ENCODE measurements around the gene PCIF1.
"Not testable (repeated sequence)": the region's sequence is repeated elsewhere in the genome, so short reads cannot be mapped to it uniquely, and the experiment has no call there.

The PCIF1 gene

GRCh38 chr20:45934586-45935415 lies at the start of gene PCIF1:
TSS of gene PCIF1 (plus strand) at chr20:45934683. CDS start at chr20:45939000, 4,317 bp downstream.
- peak; percentile 95 to 97 for DNase-seq

GRCh38 chr20:45886590-45887345 lies 47.7 kb upstream of the PCIF1 start:
- no peak for DNase-seq

DNA sequence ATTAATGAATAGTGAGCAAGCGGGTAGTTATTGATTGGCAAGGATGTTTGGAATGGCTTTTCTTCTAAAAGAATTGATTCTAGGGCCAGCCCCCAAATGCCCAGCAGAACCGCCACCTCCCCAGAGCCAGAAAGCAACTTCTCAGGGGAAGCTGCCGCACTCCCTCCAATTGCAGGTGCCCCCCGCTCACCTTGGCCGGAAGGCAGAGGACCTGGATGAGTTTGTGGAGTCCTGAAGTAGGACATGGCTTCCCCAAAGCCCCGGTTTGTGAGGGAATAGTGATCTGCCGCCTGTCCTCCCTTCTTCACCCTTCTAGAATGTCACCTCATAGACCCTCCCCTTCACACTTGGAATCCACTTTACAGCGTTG lies 47.2 kb upstream of the PCIF1 start, which contains the start of gene SPATA25:
Gene SPATA25 (minus strand): TSS at position 277 of the 370 bp plus-strand sequence. CDS start 32 bp downstream, at position 245.
- DNase-seq: no peak

DNA sequence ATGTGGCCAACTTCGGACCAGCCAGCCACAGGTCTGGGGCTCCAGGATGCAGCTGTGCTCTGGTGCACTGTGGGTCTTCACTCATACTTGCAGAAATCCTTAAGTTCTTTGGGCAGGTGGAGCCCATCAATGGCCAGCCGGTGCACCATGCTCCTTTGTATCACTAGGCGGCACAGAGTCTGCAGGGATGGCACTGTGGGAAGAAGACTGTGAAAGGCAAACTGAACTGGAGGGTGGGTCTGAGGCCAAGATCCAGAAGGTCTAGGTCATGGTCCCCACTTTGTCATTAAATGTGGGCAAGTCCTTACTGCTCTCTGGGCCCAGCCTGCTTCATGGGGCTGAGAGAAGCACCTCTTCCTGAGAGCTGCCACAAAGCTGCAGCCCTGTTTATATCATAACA lies 45.8 kb upstream of the PCIF1 start:
- DNase-seq: no peak

DNA sequence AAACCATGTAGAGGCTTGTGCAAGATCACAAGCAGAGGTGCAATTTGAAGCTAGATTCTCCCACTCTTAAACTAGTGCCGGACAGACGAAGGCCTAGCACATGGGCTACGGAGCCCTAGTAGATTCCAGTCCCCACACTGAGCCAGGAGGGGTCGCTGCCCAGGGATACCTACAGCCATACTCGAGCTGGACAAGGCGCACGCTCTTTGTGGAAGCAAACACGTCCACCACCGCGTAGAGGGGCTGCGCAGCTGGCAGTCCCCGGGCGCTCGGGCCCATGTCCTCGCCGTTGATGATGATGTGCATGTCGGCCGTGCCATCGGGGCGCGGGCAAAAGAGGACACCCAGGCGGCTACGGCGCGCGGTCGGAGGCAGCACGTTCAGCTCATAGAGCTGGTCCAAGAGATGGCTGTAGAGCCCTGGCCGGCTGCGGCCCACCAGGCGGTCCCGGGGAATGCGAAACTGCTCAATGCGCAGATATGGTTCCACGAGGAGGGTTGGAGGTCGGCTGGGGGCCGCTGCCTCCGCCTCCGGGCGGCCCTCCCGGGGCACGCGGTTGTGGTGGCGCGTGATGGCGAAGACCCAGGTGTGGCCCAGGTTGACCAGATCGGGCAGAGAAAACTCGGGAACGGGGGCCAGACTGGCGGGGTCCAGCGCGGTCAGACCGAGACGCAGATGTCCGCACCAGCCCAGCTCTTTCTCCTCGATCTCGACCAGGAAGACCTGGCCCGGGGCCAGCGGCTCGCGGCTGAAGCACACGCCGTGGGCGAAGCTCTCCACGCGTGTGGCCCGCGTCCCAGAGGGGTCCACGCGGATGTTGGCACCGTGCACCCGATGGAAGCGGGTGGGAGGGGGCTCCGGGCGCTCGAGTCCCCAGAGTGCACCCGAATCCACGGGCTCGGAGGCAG lies 44.2 kb upstream of the PCIF1 start:
- peak; percentile 37 to 43 for DNase-seq

- DNase-seq: peak; percentile 78 to 83
Observed at GRCh38 chr20:45890985-45891983, 43.2 kb upstream of the PCIF1 start, which contains the start of the genes CTSA and NEURL2. TSS of gene CTSA (plus strand) at chr20:45891335. CDS start at chr20:45891569, 234 bp downstream. TSS of gene NEURL2 (minus strand) at chr20:45891208. CDS start at chr20:45890991, 217 bp downstream.

DNA sequence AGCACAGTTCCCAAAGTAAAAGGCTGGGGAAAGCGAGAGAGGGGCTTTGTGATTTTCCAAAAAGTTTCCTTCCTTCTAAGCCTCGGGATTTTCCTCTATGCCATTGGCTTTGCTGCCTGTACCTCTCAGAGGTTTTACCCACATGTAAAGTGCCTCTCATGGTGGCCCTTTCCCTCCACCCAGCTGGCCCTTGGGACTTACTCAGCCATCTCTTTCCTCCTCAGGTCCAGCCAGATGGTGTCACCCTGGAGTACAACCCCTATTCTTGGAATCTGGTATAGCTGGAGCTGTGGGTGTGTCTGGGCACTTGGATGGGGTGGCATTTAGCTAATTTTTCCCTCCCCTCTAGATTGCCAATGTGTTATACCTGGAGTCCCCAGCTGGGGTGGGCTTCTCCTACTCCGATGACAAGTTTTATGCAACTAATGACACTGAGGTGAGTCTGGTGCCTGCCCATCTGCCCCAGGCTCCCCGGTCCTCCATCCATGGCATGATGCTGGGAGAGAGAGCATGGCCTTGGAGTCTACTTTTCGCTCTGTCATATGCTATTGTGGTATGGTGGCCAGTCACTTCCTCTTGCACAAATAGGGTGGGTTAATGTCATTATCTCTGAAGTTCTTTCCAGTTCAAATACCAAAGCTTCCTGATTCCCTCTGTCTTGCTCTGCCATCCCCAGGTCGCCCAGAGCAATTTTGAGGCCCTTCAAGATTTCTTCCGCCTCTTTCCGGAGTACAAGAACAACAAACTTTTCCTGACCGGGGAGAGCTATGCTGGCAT lies 42.2 kb upstream of the PCIF1 start:
- no peak for DNase-seq

GRCh38 chr20:45892828-45893500 lies 41.5 kb upstream of the PCIF1 start:
- DNase-seq: no peak

DNA sequence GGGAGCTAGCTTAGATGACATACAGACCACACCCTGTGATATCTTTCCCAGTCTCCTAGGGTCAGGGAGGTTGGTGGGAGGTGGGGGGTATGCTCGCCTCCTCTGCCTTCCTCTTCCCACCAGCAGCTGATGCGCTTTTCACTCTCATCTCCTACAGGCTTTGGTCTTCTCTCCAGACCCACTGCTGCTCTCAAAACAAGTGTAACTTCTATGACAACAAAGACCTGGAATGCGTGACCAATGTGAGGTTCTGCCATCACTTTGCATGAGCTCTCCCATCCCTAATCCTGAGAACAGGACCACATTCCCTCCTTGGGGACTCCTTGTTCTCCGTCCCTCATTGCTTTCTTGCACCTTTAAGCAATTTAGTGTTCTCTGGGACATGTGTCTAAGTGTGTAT lies 40.7 kb upstream of the PCIF1 start:
- DNase-seq: no peak

- no peak for DNase-seq
Observed at GRCh38 chr20:45894797-45895196, 39.7 kb upstream of the PCIF1 start.

DNA sequence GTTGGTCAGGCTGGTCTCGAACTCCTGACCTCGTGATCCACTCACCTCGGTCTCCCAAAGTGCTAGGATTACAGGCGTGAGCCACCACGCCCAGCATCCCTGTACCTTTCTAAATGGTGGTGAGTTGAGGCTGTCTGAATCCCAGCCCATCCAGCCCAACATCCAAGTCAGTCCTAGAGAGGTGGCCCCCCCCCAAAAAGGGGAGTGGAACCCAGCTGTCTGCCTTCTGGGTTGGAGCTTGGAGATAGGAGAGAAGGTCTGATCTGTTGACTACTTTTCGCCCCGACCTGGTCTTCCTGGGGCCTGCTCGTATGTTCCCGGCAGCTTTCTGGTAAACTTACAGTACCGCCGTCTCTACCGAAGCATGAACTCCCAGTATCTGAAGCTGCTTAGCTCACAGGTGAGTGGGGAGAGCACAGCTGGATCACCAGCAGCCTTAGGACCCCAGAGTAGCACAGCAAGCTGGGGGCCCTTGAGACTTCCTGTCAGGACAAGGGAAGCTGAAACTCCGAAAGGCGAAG lies 37.8 kb upstream of the PCIF1 start:
- DNase-seq: no peak

DNA sequence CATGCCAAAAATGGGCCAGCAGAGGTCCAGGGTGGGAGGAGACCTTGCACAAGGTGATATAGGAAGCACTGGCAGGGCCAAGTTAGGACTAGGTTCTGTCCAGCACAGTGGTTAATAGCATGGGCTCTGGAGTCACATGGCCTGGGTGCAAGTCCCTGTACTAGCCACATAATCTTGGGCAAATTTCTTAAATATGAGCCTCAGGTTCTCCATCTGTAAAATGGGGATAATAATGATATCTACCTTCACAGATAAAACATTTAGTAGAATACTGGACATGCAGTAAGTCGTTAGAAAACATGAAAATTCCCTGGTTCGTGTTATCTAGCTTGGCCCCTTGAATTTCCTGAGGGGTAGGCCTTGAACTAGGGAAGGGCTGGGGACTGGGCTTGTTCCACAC lies 37.2 kb upstream of the PCIF1 start:
- DNase-seq: no peak

- no peak for DNase-seq
Observed at GRCh38 chr20:45897692-45898091, 36.8 kb upstream of the PCIF1 start.

DNA sequence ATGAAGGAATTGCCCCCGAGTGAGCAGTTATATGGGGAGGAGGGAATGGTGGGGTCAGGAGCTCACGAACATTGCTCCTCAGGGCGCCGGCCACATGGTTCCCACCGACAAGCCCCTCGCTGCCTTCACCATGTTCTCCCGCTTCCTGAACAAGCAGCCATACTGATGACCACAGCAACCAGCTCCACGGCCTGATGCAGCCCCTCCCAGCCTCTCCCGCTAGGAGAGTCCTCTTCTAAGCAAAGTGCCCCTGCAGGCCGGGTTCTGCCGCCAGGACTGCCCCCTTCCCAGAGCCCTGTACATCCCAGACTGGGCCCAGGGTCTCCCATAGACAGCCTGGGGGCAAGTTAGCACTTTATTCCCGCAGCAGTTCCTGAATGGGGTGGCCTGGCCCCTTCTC lies 36.2 kb upstream of the PCIF1 start:
- no peak for DNase-seq

DNA sequence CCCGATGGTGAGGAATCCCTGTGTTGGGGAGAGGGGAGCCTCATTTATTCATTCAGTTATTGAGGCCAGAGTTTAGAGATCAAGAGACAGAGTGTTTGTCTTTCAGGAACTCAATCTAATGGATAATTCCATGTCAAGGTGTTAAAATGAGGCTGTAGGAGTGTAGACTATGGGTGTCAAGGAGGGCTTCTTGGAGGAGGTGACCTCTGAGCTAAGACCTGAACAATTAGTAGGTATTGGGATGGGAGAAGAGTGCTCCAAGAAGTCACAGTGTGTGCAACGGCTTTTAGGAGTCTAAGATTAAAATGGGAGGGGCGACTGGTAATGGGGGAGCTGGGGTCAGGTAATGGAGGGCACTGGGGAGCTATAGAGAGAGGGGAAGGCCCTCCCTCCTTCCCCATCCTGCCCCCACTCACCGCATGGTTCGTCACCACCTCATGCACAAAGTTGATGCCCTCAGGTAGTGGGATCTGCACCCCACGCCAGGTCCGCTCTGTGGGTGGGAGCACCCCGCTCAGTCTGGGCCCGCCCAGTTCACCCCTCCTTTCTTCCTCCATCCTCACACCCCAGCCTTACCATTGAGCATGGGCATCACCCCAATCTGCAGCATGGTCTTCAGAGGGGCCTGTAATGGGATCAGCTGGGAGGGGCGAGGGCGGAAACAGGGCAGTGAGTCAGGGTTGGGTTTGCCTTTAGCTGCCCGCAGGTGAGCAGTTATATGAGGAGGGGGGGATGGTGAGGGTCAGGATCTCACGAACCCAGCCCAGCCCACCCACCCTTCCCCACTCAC lies 35.2 kb upstream of the PCIF1 start:
- DNase-seq: no peak

- DNase-seq: not testable (repeated sequence)
Observed at GRCh38 chr20:45901332-45901731, 33.2 kb upstream of the PCIF1 start.

DNA sequence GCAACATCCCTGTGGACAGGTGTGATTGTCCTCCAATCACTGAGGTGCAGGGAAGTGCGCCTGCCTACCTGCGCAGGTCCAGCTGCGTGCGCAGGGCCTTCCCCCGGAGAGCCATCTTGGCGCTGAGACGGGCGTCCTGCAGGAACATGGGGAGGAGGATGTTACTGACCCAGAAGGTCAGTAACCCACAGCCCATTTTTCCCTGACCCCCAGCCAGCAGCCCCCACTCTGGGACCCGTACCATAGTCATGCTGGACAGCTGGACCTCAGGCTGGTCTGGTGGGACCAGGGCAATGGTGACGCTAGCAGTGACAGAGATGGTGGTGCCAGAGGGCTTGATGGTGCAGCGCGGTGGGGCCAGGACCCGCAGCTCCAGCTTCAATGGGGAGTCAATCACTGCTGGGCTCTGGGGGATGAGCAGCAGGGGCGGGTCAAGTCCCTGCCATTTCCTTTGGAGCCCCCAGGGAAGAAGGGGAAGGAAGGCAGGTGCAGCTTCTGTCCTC lies 32.2 kb upstream of the PCIF1 start:
- no peak for DNase-seq
